Measurements from ENCODE around the gene THEMIS2. TPM values are rescaled to one million over a fixed set of nuclear protein-coding genes. Genes with fewer than 3 reads are reported as not detected.

The THEMIS2 gene
- total and polyA plus RNA-seq, 2 of the 8 experiments (the other 6 are each of a cell fraction or from before 2014, with no cell fraction given) = 12.4 to 28.0 TPM

GRCh38 chr1:27872059-27872801, at the start of gene THEMIS2 (continued):
- TF ChIP-seq ATF3 (IDR thresholded peaks at IDR 0.05; ENCODE audit: insufficient read depth, low read depth, low read length) (no peak), HDAC2 (IDR thresholded peaks at IDR 0.05; ENCODE audit: borderline replicate concordance in 1 of 2, low read depth in 2 of 2, low read length in 2 of 2) (no peak), RAD21 (IDR thresholded peaks at IDR 0.05 in 1 of 2, conservative IDR thresholded peaks at IDR 0.05 in 1 of 2; ENCODE audit: low read depth in 2 of 2, low read length in 2 of 2) (no peak), MAFK (IDR thresholded peaks at IDR 0.05; ENCODE audit: low read depth, low read length) (no peak)
